H9 (cell line): ENCODE measurements around the gene ANKRD12. TPM values are rescaled to one million over a fixed set of nuclear protein-coding genes. Genes with fewer than 3 reads are reported as not detected.

Experiments used
- DNase-seq: peaks from one replicate; pipeline ENCODE4 v3.0.0-alpha.2; 2017
- H2AFZ ChIP-seq: one replicate; pipeline ENCODE4 v1.6.1; 2013; ENCODE audit warnings: mild to moderate bottlenecking, low read length, control low read depth, moderate library complexity
- H2AK5ac ChIP-seq: 2 replicates; pipeline ENCODE4 v1.6.1; 2013; ENCODE audit warnings: low read length, control low read depth, mixed read lengths; ENCODE audit not compliant: insufficient read length
- H2BK120ac ChIP-seq: one replicate; pipeline ENCODE4 v1.6.1; 2013; ENCODE audit warnings: low read depth, mild to moderate bottlenecking, low read length, control low read depth, inconsistent platforms; ENCODE audit not compliant: poor library complexity, severe bottlenecking
- H2BK12ac ChIP-seq: 2 replicates; pipeline ENCODE4 v1.6.1; 2013; ENCODE audit warnings: low read length, control low read depth, mixed read lengths, low read depth; ENCODE audit not compliant: insufficient read length
- H2BK15ac ChIP-seq: 2 replicates; pipeline ENCODE4 v1.6.1; 2013; ENCODE audit warnings: low read depth, low read length, control low read depth
- H2BK20ac ChIP-seq: one replicate; pipeline ENCODE4 v1.6.1; 2013; ENCODE audit warnings: low read depth, mild to moderate bottlenecking, low read length, control low read depth, inconsistent platforms; ENCODE audit not compliant: poor library complexity, severe bottlenecking
- H2BK5ac ChIP-seq: 2 replicates; pipeline ENCODE4 v1.6.1; 2013; ENCODE audit warnings: low read length, control low read depth, mixed read lengths; ENCODE audit not compliant: insufficient read length
- H3K14ac ChIP-seq: 2 replicates; pipeline ENCODE4 v1.6.1; 2013; ENCODE audit warnings: low read length, control low read depth; ENCODE audit not compliant: insufficient read depth
- H3K18ac ChIP-seq: 2 replicates; pipeline ENCODE4 v1.6.1; 2013; ENCODE audit warnings: low read depth, mild to moderate bottlenecking, mixed read lengths, low read length, control low read depth; ENCODE audit not compliant: insufficient read length
- H3K23ac ChIP-seq: 2 replicates; pipeline ENCODE4 v1.6.1; 2013; ENCODE audit warnings: low read length, control low read depth, mixed read lengths, low read depth; ENCODE audit not compliant: insufficient read length
- H3K23me2 ChIP-seq: 2 replicates; pipeline ENCODE4 v1.6.1; 2013; ENCODE audit warnings: low read depth, mild to moderate bottlenecking, mixed read lengths, low read length, control low read depth; ENCODE audit not compliant: insufficient read length, poor library complexity, severe bottlenecking
- H3K27ac ChIP-seq: 2 replicates; pipeline ENCODE4 v1.5.1; 2013; ENCODE audit warnings: low read length, control low read depth, mixed read lengths, low read depth; ENCODE audit not compliant: insufficient read length
- H3K27me3 ChIP-seq: 2 replicates; pipeline ENCODE4 v1.6.1; 2013; ENCODE audit warnings: low read length, control low read depth, inconsistent platforms; ENCODE audit not compliant: insufficient read depth
- H3K4ac ChIP-seq: 2 replicates; pipeline ENCODE4 v1.6.1; 2013; ENCODE audit warnings: low read depth, mild to moderate bottlenecking, control low read depth, inconsistent platforms, low read length, moderate library complexity
- H3K4me1 ChIP-seq: 2 replicates; pipeline ENCODE4 v1.6.1; 2013; ENCODE audit warnings: low read length, control low read depth, inconsistent platforms; ENCODE audit not compliant: insufficient read depth
- H3K4me2 ChIP-seq: 2 replicates; pipeline ENCODE4 v1.6.1; 2013; ENCODE audit warnings: low read length, control low read depth, mixed read lengths; ENCODE audit not compliant: insufficient read length, insufficient read depth
- H3K56ac ChIP-seq: 2 replicates; pipeline ENCODE4 v1.6.1; 2013; ENCODE audit warnings: low read depth, mild to moderate bottlenecking, mixed read lengths, low read length, control low read depth; ENCODE audit not compliant: insufficient read length
- H3K79me1 ChIP-seq: 2 replicates; pipeline ENCODE4 v1.6.1; 2013; ENCODE audit warnings: low read depth, mild to moderate bottlenecking, moderate library complexity, low read length, control low read depth, inconsistent platforms; ENCODE audit not compliant: insufficient read depth, poor library complexity, severe bottlenecking
- H3K79me2 ChIP-seq: 2 replicates; pipeline ENCODE4 v1.6.1; 2013; ENCODE audit warnings: low read length, control low read depth, inconsistent platforms; ENCODE audit not compliant: insufficient read depth
- H3K9ac ChIP-seq: 2 replicates; pipeline ENCODE4 v1.6.1; 2013; ENCODE audit warnings: low read length, control low read depth, mixed read lengths; ENCODE audit not compliant: insufficient read length; ENCODE audit errors: extremely low read depth
- H3K9me3 ChIP-seq: one replicate; pipeline ENCODE4 v1.6.1; 2013; ENCODE audit warnings: low read depth, low read length, inconsistent platforms; ENCODE audit not compliant: control insufficient read depth
- H3T11ph ChIP-seq: one replicate; pipeline ENCODE4 v1.6.1; 2013; ENCODE audit warnings: mild to moderate bottlenecking, low read length, control low read depth, inconsistent platforms
- H4K20me1 ChIP-seq: one replicate; pipeline ENCODE4 v1.6.1; 2013; ENCODE audit not compliant: control insufficient read depth, insufficient read length, insufficient read depth
- H4K5ac ChIP-seq: 2 replicates; pipeline ENCODE4 v1.6.1; 2013; ENCODE audit warnings: low read depth, mild to moderate bottlenecking, mixed read lengths, low read length, control low read depth; ENCODE audit not compliant: insufficient read length
- H4K8ac ChIP-seq: replicated peaks from 2 replicates; pipeline ENCODE4 v1.6.1; 2013; ENCODE audit warnings: low read length, control low read depth, mixed read lengths, low read depth; ENCODE audit not compliant: insufficient read length
- H4K91ac ChIP-seq: 2 replicates; pipeline ENCODE4 v1.6.1; 2013; ENCODE audit warnings: low read depth, mild to moderate bottlenecking, moderate library complexity, mixed read lengths, low read length, control low read depth; ENCODE audit not compliant: insufficient read length
- H3K27ac Mint-ChIP-seq, 3 experiments: 2 replicates in 2 of 3; 3 replicates in 1 of 3; pipeline ENCODE4 v1.8.0; 2020 to 2021; ENCODE audit warnings: mixed read lengths in 3 of 3, mild to moderate bottlenecking in 1 of 3, moderate library complexity in 1 of 3
- H3K27me3 Mint-ChIP-seq: 2 replicates; pipeline ENCODE4 v1.8.0; 2021; ENCODE audit warnings: low read depth, mild to moderate bottlenecking, moderate library complexity, mixed read lengths
- H3K36me3 Mint-ChIP-seq, 3 experiments: 2 replicates in 2 of 3; 3 replicates in 1 of 3; pipeline ENCODE4 v1.8.0; 2020 to 2021; ENCODE audit warnings: low read depth in 3 of 3, mixed read lengths in 3 of 3; ENCODE audit not compliant: insufficient read depth in 1 of 3
- H3K4me1 Mint-ChIP-seq, 2 experiments: 2 replicates each; pipeline ENCODE4 v1.8.0; 2020; ENCODE audit warnings: mixed read lengths in 2 of 2
- H3K4me3 Mint-ChIP-seq, 2 experiments: 2 replicates in 1 of 2; 3 replicates in 1 of 2; pipeline ENCODE4 v1.8.0; 2020 to 2021; ENCODE audit warnings: mild to moderate bottlenecking in 2 of 2, mixed read lengths in 2 of 2, moderate library complexity in 1 of 2
- H3K9me3 Mint-ChIP-seq, 2 experiments: 2 replicates in 1 of 2; 3 replicates in 1 of 2; pipeline ENCODE4 v1.8.0; 2020; ENCODE audit warnings: mild to moderate bottlenecking in 2 of 2, mixed read lengths in 2 of 2, moderate library complexity in 1 of 2
- WGBS: extraction: QIAGEN DNeasy Blood & Tissue Kit; methylation state at CpG from one replicate; pipeline ENCODE4 v1.1.7; 2013; ENCODE audit warnings: missing lambda C conversion rate, low lambda C conversion rate, mixed read lengths; ENCODE audit not compliant: insufficient read length; ENCODE audit errors: extremely low coverage; 5-methylcytosine and 5-hydroxymethylcytosine counted together
- total RNA-seq: library from RNA; stranded (reverse); gene quantifications from 2 replicates; pipeline ENCODE4 v1.2.1, GENCODE V29; 2021
- TF ChIP-seq, protein P1 (sequence below): fragments of 200-600 bp; sonication (generic); conservative IDR thresholded peaks from 3 replicates; pipeline ENCODE4 v1.8.0; 2021; ENCODE audit warnings: antibody characterized with exemption, mild to moderate bottlenecking

The ANKRD12 gene
- total RNA-seq, 1 experiment from 2014 or later = 38.9 TPM

GRCh38 chr18:9321017-9321452, 184.5 kb downstream of the ANKRD12 start:
- H3K79me2 ChIP-seq = no peaks in the 10 kb centered on the region
- H3K56ac ChIP-seq = no peak overlapping the region
- no peak overlapping the region for H2AFZ ChIP-seq
- no peak overlapping the region for H2AK5ac ChIP-seq
- H3K4me1 Mint-ChIP-seq = peaks cover 0 to 3% of the 10 kb centered on the region in 2 experiments; a peak in 1 of 4 replicates
- H3K23ac ChIP-seq = no peak overlapping the region
- H3K18ac ChIP-seq = no peak overlapping the region
- peaks cover 0 to 2% (median 0%) of the 10 kb centered on the region in 3 experiments; a peak in 1 of 7 replicates for H3K36me3 Mint-ChIP-seq
- no peaks in the 10 kb centered on the region for H3K23me2 ChIP-seq
- no peak overlapping the region for H3K27ac ChIP-seq
- H3T11ph ChIP-seq = no peak overlapping the region
- H4K20me1 ChIP-seq = no peaks in the 10 kb centered on the region
- TF ChIP-seq, protein P1, sequence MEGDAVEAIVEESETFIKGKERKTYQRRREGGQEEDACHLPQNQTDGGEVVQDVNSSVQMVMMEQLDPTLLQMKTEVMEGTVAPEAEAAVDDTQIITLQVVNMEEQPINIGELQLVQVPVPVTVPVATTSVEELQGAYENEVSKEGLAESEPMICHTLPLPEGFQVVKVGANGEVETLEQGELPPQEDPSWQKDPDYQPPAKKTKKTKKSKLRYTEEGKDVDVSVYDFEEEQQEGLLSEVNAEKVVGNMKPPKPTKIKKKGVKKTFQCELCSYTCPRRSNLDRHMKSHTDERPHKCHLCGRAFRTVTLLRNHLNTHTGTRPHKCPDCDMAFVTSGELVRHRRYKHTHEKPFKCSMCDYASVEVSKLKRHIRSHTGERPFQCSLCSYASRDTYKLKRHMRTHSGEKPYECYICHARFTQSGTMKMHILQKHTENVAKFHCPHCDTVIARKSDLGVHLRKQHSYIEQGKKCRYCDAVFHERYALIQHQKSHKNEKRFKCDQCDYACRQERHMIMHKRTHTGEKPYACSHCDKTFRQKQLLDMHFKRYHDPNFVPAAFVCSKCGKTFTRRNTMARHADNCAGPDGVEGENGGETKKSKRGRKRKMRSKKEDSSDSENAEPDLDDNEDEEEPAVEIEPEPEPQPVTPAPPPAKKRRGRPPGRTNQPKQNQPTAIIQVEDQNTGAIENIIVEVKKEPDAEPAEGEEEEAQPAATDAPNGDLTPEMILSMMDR = no peak
- no CpG with 5 or more reads among the region's 4 CpGs for WGBS
- H2BK12ac ChIP-seq = no peak overlapping the region
- H2BK20ac ChIP-seq = no peak overlapping the region
- H3K14ac ChIP-seq = no peak overlapping the region
- peaks cover 0 to 2% of the 10 kb centered on the region in 2 experiments; a peak in 1 of 5 replicates for H3K9me3 Mint-ChIP-seq
- no peak overlapping the region for H3K27ac Mint-ChIP-seq
- H3K79me1 ChIP-seq = no peaks in the 10 kb centered on the region
- no peak overlapping the region for H3K4me2 ChIP-seq
- no peak overlapping the region for H2BK15ac ChIP-seq
- no peak overlapping the region for H4K5ac ChIP-seq
- H4K8ac ChIP-seq = no peak overlapping the region
- H2BK5ac ChIP-seq = no peak overlapping the region
- no peaks in the 10 kb centered on the region for H3K9me3 ChIP-seq
- no peaks in the 10 kb centered on the region; the same call in 1 of the 2 replicates for H3K27me3 Mint-ChIP-seq
- no peaks in the 10 kb centered on the region for H3K27me3 ChIP-seq
- H2BK120ac ChIP-seq = no peak overlapping the region
- no peak overlapping the region for H3K9ac ChIP-seq
- no peak overlapping the region for H3K4me3 Mint-ChIP-seq
- no peak for DNase-seq
- H4K91ac ChIP-seq = no peak overlapping the region
- no peak overlapping the region for H3K4ac ChIP-seq
- H3K4me1 ChIP-seq = no peaks in the 10 kb centered on the region
